ENCODE measurements around the gene P4HA2.

- TF ChIP-seq, protein P1, sequence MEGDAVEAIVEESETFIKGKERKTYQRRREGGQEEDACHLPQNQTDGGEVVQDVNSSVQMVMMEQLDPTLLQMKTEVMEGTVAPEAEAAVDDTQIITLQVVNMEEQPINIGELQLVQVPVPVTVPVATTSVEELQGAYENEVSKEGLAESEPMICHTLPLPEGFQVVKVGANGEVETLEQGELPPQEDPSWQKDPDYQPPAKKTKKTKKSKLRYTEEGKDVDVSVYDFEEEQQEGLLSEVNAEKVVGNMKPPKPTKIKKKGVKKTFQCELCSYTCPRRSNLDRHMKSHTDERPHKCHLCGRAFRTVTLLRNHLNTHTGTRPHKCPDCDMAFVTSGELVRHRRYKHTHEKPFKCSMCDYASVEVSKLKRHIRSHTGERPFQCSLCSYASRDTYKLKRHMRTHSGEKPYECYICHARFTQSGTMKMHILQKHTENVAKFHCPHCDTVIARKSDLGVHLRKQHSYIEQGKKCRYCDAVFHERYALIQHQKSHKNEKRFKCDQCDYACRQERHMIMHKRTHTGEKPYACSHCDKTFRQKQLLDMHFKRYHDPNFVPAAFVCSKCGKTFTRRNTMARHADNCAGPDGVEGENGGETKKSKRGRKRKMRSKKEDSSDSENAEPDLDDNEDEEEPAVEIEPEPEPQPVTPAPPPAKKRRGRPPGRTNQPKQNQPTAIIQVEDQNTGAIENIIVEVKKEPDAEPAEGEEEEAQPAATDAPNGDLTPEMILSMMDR (IDR thresholded peaks at IDR 0.05), result no peak
- no peak for TF ChIP-seq POLR2A (IDR thresholded peaks at IDR 0.05)
These were observed 3.8 kb downstream of the P4HA2 start for GRCh38 chr5:132223861-132224260.
